Common myeloid progenitor, CD34-positive (primary cell): Measurements from ENCODE around the gene MACROD1.

Experiments
- CTCF ChIA-PET: fragments of 350-600 bp; sonication (Branson Sonifier 250); formaldehyde crosslinking; loops from one replicate; lab custom pipeline; 2021; ENCODE audit warnings: antibody characterized with exemption; lab: Charles Lee
- POLR2A ChIA-PET: fragments of 350-600 bp; sonication (Branson Sonifier 250); formaldehyde crosslinking; loops from one replicate; lab custom pipeline; 2021; ENCODE audit warnings: antibody characterized with exemption; lab: Charles Lee
- DNase-seq, 3 donors: peaks; one replicate each; pipeline versions ENCODE4 v3.0.0 to v3.0.0-alpha.2; 2013
- H3K27ac ChIP-seq, 2 experiments: 1 replicate in 1 of 2; 2 replicates in 1 of 2; pipeline ENCODE4 v1.7.0; 2013; ENCODE audit warnings: inconsistent platforms in 2 of 2, low read length in 2 of 2, mild to moderate bottlenecking in 2 of 2, low read depth in 1 of 2, moderate library complexity in 1 of 2; ENCODE audit not compliant: severe bottlenecking in 2 of 2, insufficient read depth in 1 of 2, poor library complexity in 1 of 2
- H3K27me3 ChIP-seq, 5 experiments: replicated peaks in 2 of 5; 1 replicate in 3 of 5; 2 replicates in 2 of 5; pipeline versions ENCODE4 v1.6.1 to v1.7.0; 2013; ENCODE audit warnings: low read length in 4 of 5, mild to moderate bottlenecking in 2 of 5, moderate library complexity in 2 of 5, inconsistent platforms in 1 of 5; ENCODE audit not compliant: insufficient read depth in 5 of 5, control insufficient read depth in 4 of 5
- H3K36me3 ChIP-seq, 4 experiments: 1 replicate in 2 of 4; 2 replicates in 2 of 4; pipeline versions ENCODE4 v1.6.1 to v1.7.0; 2013; ENCODE audit warnings: low read length in 3 of 4, control low read depth in 1 of 4, mild to moderate bottlenecking in 1 of 4; ENCODE audit not compliant: control insufficient read depth in 4 of 4, insufficient read depth in 4 of 4
- H3K4me1 ChIP-seq, 4 experiments: 1 replicate in 3 of 4; 2 replicates in 1 of 4; pipeline versions ENCODE4 v1.6.1 to v1.7.1; 2013; ENCODE audit warnings: low read length in 3 of 4, mild to moderate bottlenecking in 3 of 4, control low read depth in 1 of 4, inconsistent platforms in 1 of 4, moderate library complexity in 1 of 4; ENCODE audit not compliant: control insufficient read depth in 4 of 4, insufficient read depth in 4 of 4; ENCODE audit errors: control extremely low read depth in 1 of 4
- H3K4me3 ChIP-seq, 7 experiments: 1 replicate in 4 of 7; 2 replicates in 3 of 7; pipeline versions ENCODE4 v1.5.1 to v1.7.0; 2013; ENCODE audit warnings: mild to moderate bottlenecking in 7 of 7, low read length in 6 of 7, moderate library complexity in 6 of 7, inconsistent platforms in 2 of 7, low read depth in 2 of 7, control low read depth in 1 of 7; ENCODE audit not compliant: insufficient read depth in 4 of 7, control insufficient read depth in 1 of 7; ENCODE audit errors: extremely low read depth in 1 of 7
- H3K9me3 ChIP-seq, 5 experiments: 1 replicate in 4 of 5; 2 replicates in 1 of 5; pipeline versions ENCODE4 v1.6.1 to v1.7.1; 2013; ENCODE audit warnings: low read length in 4 of 5, mild to moderate bottlenecking in 2 of 5, inconsistent platforms in 1 of 5, low read depth in 1 of 5, moderate library complexity in 1 of 5; ENCODE audit not compliant: control insufficient read depth in 4 of 5, insufficient read depth in 2 of 5; ENCODE audit errors: control extremely low read depth in 1 of 5
- WGBS: methylation state at CpG from one replicate; pipeline ENCODE4 v1.1.5; 2013; ENCODE audit not compliant: insufficient coverage; 5-methylcytosine and 5-hydroxymethylcytosine counted together

MACROD1 gene

DNA sequence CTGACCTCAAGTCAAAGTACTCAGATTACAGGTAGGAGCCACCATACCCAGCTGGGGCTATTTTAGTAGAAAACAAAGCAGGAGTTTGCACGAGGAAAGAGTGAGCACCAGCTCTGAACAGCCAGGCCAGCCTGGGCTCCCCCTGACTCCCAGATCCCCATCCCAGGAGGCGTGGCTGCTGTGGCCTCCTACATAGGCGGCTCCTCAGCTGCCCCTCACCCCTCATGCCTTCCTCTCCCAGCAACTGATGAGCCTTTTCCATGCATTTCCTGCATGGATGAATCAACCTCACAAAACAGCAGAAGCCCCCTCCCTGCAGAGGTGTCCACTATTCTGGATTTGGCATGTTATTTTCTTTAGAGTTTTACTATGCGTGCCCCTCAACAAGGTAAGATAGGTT is 140.7 kb downstream of the MACROD1 start:
- CTCF ChIA-PET: interaction anchor here (0.6 to 6.0 kb wide), 2 partner anchors 24 to 97 kb away, joined by 4 to 34 read pairs; no protein-coding TSS in a partner anchor
- no peaks in the 10 kb centered on the region for H3K36me3 ChIP-seq
- H3K4me1 ChIP-seq: peaks cover 2 to 25% (median 19%) of the 10 kb centered on the region in 4 experiments
- H3K27ac ChIP-seq: no peak overlapping the region
- no peaks in the 10 kb centered on the region for H3K9me3 ChIP-seq
- H3K4me3 ChIP-seq: no peak overlapping the region
- POLR2A ChIA-PET: interaction anchor here (0.6 to 1.5 kb wide), 2 partner anchors 16 to 18 kb away, joined by 3 to 4 read pairs; no protein-coding TSS in a partner anchor
- peaks cover 0 to 4% (median 0%) of the 10 kb centered on the region in 5 experiments for H3K27me3 ChIP-seq
- DNase-seq: no peak
- WGBS: 100% methylated on average over 4 of the region's 4 CpGs

DNA sequence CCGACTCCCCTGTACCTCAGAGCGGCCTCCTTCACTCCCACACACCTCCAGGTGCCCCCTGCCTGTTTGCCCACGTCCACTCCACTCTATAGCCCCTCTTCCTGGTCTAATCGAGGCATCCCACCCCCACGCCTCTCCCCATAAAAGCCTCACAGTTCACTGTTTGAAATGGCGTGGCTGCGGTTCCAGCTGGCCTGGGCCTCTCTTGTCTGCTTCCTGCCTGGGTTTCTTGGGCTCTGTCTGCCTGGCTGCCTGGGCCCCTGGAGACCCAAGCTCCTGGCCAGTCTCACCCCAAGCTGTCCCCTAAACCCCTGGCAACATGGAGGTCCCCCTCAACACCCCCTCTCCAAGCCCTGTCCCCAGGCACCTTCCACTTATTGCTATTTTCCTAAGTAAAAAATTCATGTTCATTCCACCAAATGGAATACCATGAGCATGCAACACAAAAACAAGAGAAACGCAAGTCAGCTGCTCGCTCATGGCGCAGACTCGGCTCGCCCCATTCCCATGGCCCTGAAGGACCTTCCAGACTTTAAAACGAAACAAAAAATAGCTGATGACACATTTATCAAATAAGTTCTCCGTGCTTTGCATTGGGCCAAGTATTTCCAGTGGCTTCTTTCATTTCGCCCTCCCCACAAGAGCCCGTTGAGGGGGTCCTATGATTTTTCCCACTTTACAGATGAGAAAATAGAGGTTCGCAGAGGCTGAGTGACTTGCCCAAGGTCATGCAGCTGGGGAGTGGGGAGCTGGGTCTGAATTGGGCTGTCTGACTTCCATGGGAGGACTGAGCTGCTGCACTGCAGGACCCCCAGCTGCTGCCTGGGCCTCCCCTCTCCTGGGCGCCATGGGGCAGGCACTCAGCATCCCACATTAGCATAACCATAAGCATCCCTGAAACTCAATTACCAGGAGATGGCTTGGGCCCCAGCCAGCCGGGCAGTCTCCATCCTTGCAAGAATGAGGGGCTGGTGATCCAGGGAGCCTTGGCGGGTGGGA is 141.9 kb downstream of the MACROD1 start:
- H3K27me3 ChIP-seq: peaks cover 0 to 1% (median 0%) of the 10 kb centered on the region in 5 experiments
- H3K4me3 ChIP-seq: no peak overlapping the region
- DNase-seq: no peak
- peaks cover 2 to 24% (median 19%) of the 10 kb centered on the region in 4 experiments for H3K4me1 ChIP-seq
- H3K36me3 ChIP-seq: no peaks in the 10 kb centered on the region
- ChIA-PET POLR2A (no interaction called here), CTCF (interaction anchor here (1.0 to 6.0 kb wide), 3 partner anchors 8 to 23 kb away, joined by 3 to 34 read pairs (median 3); no protein-coding TSS in a partner anchor)
- 93% methylated on average over 17 of the region's 20 CpGs for WGBS
- no peak overlapping the region for H3K27ac ChIP-seq
- H3K9me3 ChIP-seq: no peaks in the 10 kb centered on the region

DNA sequence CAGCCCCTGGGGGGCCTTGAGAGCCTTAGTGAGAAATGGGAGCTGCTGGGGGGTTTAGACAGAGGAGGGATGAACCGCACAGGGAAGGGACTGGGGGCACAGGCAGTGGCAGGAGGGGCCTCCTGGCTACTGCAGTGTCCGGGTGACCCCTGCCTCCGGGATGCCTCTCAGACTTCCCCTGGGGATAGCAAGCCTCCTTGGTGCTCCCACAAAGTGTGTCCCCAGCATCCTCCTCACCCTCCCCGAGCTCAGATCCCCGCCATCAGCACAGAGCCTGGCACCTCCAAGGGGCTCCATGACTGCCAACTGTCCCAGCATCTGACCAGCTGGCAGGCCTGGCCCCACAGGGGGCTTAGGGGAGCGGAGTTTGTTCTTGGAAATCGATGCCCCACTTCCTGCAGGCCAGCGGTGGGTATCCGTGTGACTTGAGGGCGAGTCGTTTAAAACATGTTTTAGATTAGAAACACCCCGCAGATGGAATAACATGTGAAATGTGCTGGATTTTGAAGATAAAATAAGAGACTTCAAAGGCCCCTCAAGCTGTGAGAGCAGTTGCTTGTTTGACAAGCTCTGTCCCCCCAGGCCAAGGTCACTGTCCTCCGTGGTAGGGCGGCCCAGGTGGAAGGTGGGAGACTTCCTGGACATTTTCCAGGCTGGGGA is 143.7 kb downstream of the MACROD1 start:
- POLR2A ChIA-PET: no interaction called here
- H3K27ac ChIP-seq: no peak overlapping the region
- H3K4me3 ChIP-seq: no peak overlapping the region
- H3K4me1 ChIP-seq: peaks cover 0 to 6% (median 3%) of the 10 kb centered on the region in 4 experiments
- no peaks in the 10 kb centered on the region for H3K36me3 ChIP-seq
- CTCF ChIA-PET: interaction anchor here (0.8 kb wide), 1 partner anchor 86 kb away, joined by 3 read pairs; no protein-coding TSS in a partner anchor
- no peaks in the 10 kb centered on the region for H3K27me3 ChIP-seq
- no peak for DNase-seq
- WGBS: 98% methylated on average over 12 of the region's 14 CpGs
- no peaks in the 10 kb centered on the region for H3K9me3 ChIP-seq

DNA sequence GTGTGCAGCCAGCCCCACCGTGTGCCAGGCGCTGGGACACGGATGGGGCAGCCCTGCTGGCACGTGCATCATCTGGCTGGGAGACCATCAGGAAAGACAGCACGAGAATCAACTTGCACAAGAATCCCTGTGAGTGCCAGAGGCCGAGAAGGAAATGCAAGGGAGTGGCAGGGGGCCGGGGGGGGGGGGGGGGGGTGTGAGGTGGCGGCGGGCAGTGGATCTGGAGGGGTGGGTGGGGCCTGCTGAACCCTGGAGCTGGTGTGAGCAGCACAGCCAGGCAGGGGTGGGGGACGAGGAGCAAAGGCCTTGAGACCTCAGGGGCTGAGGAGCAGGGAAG is 144.2 kb downstream of the MACROD1 start:
- no peak overlapping the region for H3K27ac ChIP-seq
- no peaks in the 10 kb centered on the region for H3K9me3 ChIP-seq
- H3K36me3 ChIP-seq: no peaks in the 10 kb centered on the region
- peaks cover 0 to 1% (median 0%) of the 10 kb centered on the region in 4 experiments for H3K4me1 ChIP-seq
- H3K4me3 ChIP-seq: no peak overlapping the region
- WGBS: 86% methylated on average over 1 of the region's 10 CpGs
- no peak for DNase-seq
- ChIA-PET POLR2A (no interaction called here), CTCF (no interaction called here)
- H3K27me3 ChIP-seq: no peaks in the 10 kb centered on the region

DNA sequence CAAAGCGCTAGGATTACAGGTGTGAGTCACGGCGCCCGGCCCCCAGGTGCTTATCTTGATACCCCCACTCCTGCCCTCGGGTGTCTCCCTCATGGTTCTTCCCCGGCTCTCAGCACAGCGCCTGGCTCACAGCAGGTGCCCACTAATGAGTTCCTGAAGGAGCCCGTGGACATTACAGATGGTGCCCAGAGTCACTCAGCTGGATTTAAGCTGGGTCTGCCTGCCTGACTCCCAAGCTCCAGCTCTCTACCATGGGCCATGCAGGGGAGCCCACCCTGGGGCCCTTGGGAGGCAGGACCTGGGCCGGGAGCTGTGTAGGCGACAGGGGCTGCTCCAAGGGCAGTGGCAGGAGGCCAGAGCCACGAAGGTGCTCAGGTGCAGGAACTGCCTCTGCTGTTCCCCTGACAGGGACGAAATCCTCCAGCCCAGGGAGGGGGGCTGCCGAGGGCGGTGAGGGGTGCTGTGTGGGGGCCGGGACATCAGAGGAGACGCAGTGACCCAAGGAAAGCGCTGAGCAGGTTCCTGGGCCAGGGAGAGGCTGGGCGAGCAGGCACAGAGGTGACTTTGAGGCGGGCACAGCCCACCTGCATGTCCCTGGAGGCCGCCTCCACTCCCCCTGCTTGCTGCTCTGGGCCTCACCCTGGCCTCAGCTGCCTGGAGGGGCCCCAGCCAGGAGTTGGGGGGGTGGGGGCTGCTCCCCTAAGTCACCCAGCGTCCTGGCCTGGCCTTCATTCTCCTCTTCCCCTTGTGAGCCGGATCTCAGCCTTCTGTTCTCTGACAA is 144.7 kb downstream of the MACROD1 start:
- no peaks in the 10 kb centered on the region for H3K36me3 ChIP-seq
- no peaks in the 10 kb centered on the region for H3K27me3 ChIP-seq
- no peak overlapping the region for H3K4me3 ChIP-seq
- CTCF ChIA-PET: no interaction called here
- H3K4me1 ChIP-seq: no peaks in the 10 kb centered on the region
- no peak overlapping the region for H3K27ac ChIP-seq
- WGBS: 88% methylated on average over 15 of the region's 22 CpGs
- H3K9me3 ChIP-seq: no peaks in the 10 kb centered on the region
- DNase-seq: no peak
- POLR2A ChIA-PET: no interaction called here

DNA sequence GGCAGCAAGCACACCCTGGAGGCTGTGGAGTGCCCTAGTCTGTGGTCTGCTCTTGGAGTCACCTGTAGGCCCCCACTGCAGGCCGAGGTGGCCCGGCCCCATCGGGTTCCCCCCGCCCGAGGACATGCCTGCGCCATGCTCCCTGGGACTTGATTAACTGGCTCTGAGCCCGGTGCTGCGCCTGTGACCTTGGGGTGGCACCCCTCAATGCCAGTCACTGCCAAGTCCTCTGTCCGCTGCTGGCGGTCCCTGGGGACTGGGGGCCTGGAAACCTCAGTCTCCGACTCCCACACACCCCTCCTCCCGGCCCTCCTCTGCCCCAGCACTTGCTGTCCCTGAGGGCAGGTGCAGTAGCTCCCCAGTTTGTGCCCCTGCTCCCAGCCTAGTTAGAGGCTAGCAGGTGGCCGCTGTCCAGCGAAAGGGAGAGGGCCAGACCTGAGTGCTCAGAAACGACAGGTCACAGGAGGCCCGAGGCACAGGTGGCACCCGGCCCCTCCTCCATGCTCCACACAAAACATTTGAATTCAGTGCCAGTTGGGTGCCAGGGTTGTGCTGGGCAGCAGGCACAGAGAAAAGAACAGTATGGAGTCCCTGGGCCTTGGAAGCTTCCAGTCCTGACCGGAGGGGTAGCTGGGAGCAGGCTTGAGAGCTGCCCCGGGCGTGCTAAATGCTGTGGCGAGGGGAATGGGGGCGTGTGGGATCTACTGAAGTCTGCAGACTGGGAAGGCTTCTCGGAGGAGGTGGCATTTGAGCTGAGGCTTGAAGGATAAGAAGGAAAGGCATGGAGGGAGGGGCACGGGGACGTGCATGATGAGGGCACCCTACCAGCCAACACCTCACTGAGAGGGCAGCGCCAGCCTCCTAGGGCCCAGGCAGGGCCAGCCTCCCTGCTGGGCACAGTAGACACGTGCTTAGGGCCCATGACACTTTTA is 146.5 kb downstream of the MACROD1 start:
- ChIA-PET POLR2A (interaction anchor here (0.5 kb wide), 1 partner anchor 12 kb away, joined by 3 read pairs; no protein-coding TSS in a partner anchor), CTCF (interaction anchor here (1.1 kb wide), 1 partner anchor 18 kb away, joined by 3 read pairs; no protein-coding TSS in a partner anchor)
- Histone ChIP-seq H3K4me3 (no peak overlapping the region), H3K27ac (no peak overlapping the region), H3K27me3 (no peaks in the 10 kb centered on the region), H3K9me3 (no peaks in the 10 kb centered on the region), H3K4me1 (no peaks in the 10 kb centered on the region), H3K36me3 (no peaks in the 10 kb centered on the region)
- 94% methylated on average over 19 of the region's 27 CpGs for WGBS
- DNase-seq: no peak
